ENCODE measurements around the gene ETV2.

- no peak for TF ChIP-seq CTCF (optimal IDR thresholded peaks at IDR 0.05 in 1 of 3, IDR thresholded peaks at IDR 0.05 in 1 of 3, conservative IDR thresholded peaks at IDR 0.05 in 1 of 3; ENCODE audit: extremely low read depth in 1 of 3, insufficient read depth in 2 of 3, low read length in 3 of 3)
- no peak for TF ChIP-seq EZH2 (IDR thresholded peaks at IDR 0.05; ENCODE audit: low read length)
Measured at GRCh38 chr19:35633727-35634440, 7.7 kb upstream of the ETV2 start.
